ENCODE data around the gene TGFBR2. TPM values are rescaled to one million over a fixed set of nuclear protein-coding genes. Genes with fewer than 3 reads are reported as not detected.

Gene TGFBR2
- total and polyA plus RNA-seq, 4 donors: 57.3 to 303 (median 216) TPM

- H3K27me3 ChIP-seq (ENCODE audit: control insufficient read depth in 1 of 2, insufficient read depth in 2 of 2, low read length in 1 of 2): no peaks in the 10 kb centered on the region
- peak overlapping the region; percentile 52 to 85 for H3K4me3 ChIP-seq (ENCODE audit: low read length in 2 of 2)
- H3K27ac ChIP-seq (ENCODE audit: low read depth in 1 of 2, low read length in 2 of 2): peak overlapping the region in 1 of 2 donors; percentile 7
- intact Hi-C loops (cut with DNase I): loop anchor here (5.0 to 10.0 kb wide), 5 partner anchors 56 to 164 kb away; no protein-coding TSS in a partner anchor
- H3K36me3 ChIP-seq (ENCODE audit: control insufficient read depth in 1 of 2, insufficient read depth in 2 of 2, low read length in 1 of 2): no peaks in the 10 kb centered on the region
- DNase-seq (no peak), ATAC-seq (ENCODE audit: low FRiP score) (no peak)
- 35 to 39% methylated on average over 10 of the region's 10 CpGs for WGBS, 2 donors
- no peaks in the 10 kb centered on the region for H3K9me3 ChIP-seq (ENCODE audit: control insufficient read depth, low read length)
- peaks cover under 1 to 3% of the 10 kb centered on the region in 2 donors for H3K4me1 ChIP-seq (ENCODE audit: control insufficient read depth in 1 of 2, insufficient read depth in 2 of 2, low read length in 2 of 2)
Observed at GRCh38 chr3:30605706-30606300, 598 bp upstream of the TGFBR2 start.

- intact Hi-C loops (cut with DNase I): loop anchor here (5.0 to 10.0 kb wide), 5 partner anchors 55 to 165 kb away; no protein-coding TSS in a partner anchor
- Histone ChIP-seq H3K9me3 (ENCODE audit: control insufficient read depth, low read length) (no peaks in the 10 kb centered on the region), H3K4me1 (ENCODE audit: control insufficient read depth in 1 of 2, insufficient read depth in 2 of 2, low read length in 2 of 2) (peaks cover 1 to 6% of the 10 kb centered on the region in 2 donors), H3K4me3 (ENCODE audit: low read length in 2 of 2) (peak overlapping the region; percentile 62 to 85), H3K36me3 (ENCODE audit: control insufficient read depth in 1 of 2, insufficient read depth in 2 of 2, low read length in 1 of 2) (no peaks in the 10 kb centered on the region), H3K27ac (ENCODE audit: low read depth in 1 of 2, low read length in 2 of 2) (peak overlapping the region; percentile 70 to 88), H3K27me3 (ENCODE audit: control insufficient read depth in 1 of 2, insufficient read depth in 2 of 2, low read length in 1 of 2) (no peaks in the 10 kb centered on the region)
- WGBS, 2 donors: 5% methylated on average over 45 of the region's 45 CpGs
- DNase-seq: peak; percentile 84 to 88
- ATAC-seq (ENCODE audit: low FRiP score): peak; percentile 56
Observed at GRCh38 chr3:30607032-30607833, 832 bp downstream of the TGFBR2 start.

DNA sequence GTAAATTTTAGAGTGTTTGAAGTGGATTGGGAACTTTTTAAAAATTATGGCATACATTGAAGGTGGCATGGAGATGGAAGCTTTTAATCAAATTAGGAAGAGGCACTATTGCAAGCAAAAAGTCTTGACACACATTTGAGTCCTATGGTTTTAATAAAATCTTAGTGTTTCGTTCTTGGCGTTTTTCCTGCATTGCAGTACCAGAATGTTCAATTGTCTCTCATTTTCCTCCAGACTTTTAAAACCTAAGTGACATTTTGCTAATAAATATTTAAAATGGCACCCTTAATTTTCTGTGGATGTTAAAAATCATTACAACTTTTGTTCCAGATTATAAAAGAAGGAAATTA, 2.2 kb downstream of the TGFBR2 start:
- no peaks in the 10 kb centered on the region for H3K36me3 ChIP-seq (ENCODE audit: control insufficient read depth in 1 of 2, insufficient read depth in 2 of 2, low read length in 1 of 2)
- no peaks in the 10 kb centered on the region for H3K27me3 ChIP-seq (ENCODE audit: control insufficient read depth in 1 of 2, insufficient read depth in 2 of 2, low read length in 1 of 2)
- WGBS, 2 donors: 78 to 82% methylated on average over 2 of the region's 2 CpGs
- peak overlapping the region; percentile 36 to 58 for H3K4me3 ChIP-seq (ENCODE audit: low read length in 2 of 2)
- H3K9me3 ChIP-seq (ENCODE audit: control insufficient read depth, low read length): no peaks in the 10 kb centered on the region
- ATAC-seq (ENCODE audit: low FRiP score): no peak
- H3K4me1 ChIP-seq (ENCODE audit: control insufficient read depth in 1 of 2, insufficient read depth in 2 of 2, low read length in 2 of 2): peaks cover 1 to 6% of the 10 kb centered on the region in 2 donors
- no peak overlapping the region for H3K27ac ChIP-seq (ENCODE audit: low read depth in 1 of 2, low read length in 2 of 2)
- intact Hi-C loops (cut with DNase I): loop anchor here (5.0 to 10.0 kb wide), 5 partner anchors 54 to 166 kb away; no protein-coding TSS in a partner anchor
- DNase-seq: no peak

DNA sequence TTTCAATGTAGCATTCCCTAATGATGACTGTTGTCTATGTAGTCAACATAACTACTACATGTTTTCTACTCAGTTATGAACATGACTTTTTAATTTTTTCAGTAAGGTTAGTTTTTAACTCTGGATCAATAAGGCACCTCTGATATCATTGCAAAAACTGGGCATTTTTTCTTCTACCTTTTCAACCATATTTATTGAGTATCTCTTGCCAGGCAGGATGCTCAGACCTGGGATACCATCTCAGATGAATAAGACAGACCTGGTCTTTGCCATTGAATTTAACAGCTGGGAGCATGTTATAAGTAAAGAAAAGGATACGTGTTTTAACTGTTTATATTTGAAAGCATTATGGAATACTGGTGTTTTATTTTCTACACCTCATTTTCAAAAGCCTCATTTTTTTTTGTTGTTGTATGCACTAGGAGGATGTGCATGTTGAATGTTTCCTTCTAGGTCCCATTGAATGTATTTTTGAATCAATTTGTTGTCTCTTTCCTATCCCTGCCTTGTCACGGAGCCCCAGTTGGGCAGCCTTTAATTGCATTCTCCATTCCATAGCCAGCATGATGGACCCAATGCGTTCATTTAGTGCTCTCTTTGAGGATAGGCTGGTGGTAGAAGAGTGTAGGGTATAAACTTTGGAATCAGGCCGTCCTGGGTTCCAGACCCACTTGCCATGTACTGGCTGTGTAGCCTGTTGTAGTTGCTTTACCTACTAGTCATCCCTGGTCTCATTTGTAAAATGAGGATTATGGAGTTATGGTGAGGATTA, 3.7 kb downstream of the TGFBR2 start:
- H3K27ac ChIP-seq (ENCODE audit: low read depth in 1 of 2, low read length in 2 of 2): no peak overlapping the region
- peaks cover 3 to 6% of the 10 kb centered on the region in 2 donors for H3K4me1 ChIP-seq (ENCODE audit: control insufficient read depth in 1 of 2, insufficient read depth in 2 of 2, low read length in 2 of 2)
- no peaks in the 10 kb centered on the region for H3K27me3 ChIP-seq (ENCODE audit: control insufficient read depth in 1 of 2, insufficient read depth in 2 of 2, low read length in 1 of 2)
- WGBS, 2 donors: 82 to 84% methylated on average over 4 of the region's 4 CpGs
- H3K9me3 ChIP-seq (ENCODE audit: control insufficient read depth, low read length): no peaks in the 10 kb centered on the region
- intact Hi-C loops (cut with DNase I): loop anchor here (5.0 to 10.0 kb wide), 5 partner anchors 52 to 168 kb away; no protein-coding TSS in a partner anchor
- DNase-seq: no peak
- no peaks in the 10 kb centered on the region for H3K36me3 ChIP-seq (ENCODE audit: control insufficient read depth in 1 of 2, insufficient read depth in 2 of 2, low read length in 1 of 2)
- ATAC-seq (ENCODE audit: low FRiP score): no peak
- H3K4me3 ChIP-seq (ENCODE audit: low read length in 2 of 2): no peak overlapping the region

GRCh38 chr3:30610702-30611368, 4.4 kb downstream of the TGFBR2 start:
- intact Hi-C loops (cut with DNase I): no loop called here
- Histone ChIP-seq H3K4me1 (ENCODE audit: control insufficient read depth in 1 of 2, insufficient read depth in 2 of 2, low read length in 2 of 2) (peaks cover 3 to 6% of the 10 kb centered on the region in 2 donors), H3K27ac (ENCODE audit: low read depth in 1 of 2, low read length in 2 of 2) (peak overlapping the region in 1 of 2 donors; percentile 65), H3K9me3 (ENCODE audit: control insufficient read depth, low read length) (no peaks in the 10 kb centered on the region), H3K4me3 (ENCODE audit: low read length in 2 of 2) (no peak overlapping the region), H3K27me3 (ENCODE audit: control insufficient read depth in 1 of 2, insufficient read depth in 2 of 2, low read length in 1 of 2) (no peaks in the 10 kb centered on the region), H3K36me3 (ENCODE audit: control insufficient read depth in 1 of 2, insufficient read depth in 2 of 2, low read length in 1 of 2) (no peaks in the 10 kb centered on the region)
- 70 to 75% methylated on average over 3 of the region's 3 CpGs for WGBS, 2 donors
- DNase-seq: no peak
- ATAC-seq (ENCODE audit: low FRiP score): no peak

DNA sequence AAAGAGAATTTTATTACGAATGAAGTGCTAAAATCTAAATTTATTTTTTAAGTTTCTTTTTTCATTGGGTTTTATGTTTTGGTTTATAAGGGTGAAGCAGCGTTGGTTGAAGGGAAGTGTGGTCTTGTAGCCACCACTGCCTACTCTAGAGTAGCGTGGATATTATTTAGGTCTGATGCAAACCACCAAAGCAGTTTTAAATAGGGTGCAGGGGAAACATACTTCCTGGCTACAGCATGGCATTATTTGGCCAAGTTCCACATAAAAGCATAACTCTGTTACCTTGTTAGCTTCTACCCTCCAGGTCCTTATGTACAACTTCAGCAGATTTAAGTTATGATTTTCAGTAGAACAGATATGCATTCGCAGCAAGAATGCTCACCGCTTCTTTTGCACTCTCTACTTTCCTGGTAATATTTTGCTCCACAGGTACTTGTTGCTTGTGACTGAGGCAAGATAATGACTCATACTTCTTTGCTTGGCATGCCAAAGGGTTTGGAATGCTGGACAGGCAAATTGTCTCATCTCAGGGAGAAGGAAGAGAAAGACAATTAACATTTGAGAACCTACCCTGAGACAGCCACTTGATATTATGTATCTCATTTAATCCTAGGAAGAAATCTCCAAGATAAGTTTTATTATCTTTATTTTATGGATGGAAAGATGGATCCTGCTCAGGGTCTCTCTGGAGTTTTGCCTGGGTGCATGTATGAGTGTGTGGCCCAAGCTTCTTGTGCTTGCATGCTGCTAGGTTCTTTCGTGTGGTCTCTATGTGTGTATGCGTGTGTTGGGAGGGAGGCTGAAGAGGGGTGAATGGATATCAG, 5.4 kb downstream of the TGFBR2 start:
- peak overlapping the region in 1 of 2 donors; percentile 28 for H3K27ac ChIP-seq (ENCODE audit: low read depth in 1 of 2, low read length in 2 of 2)
- DNase-seq (no peak), ATAC-seq (ENCODE audit: low FRiP score) (no peak)
- no peaks in the 10 kb centered on the region for H3K36me3 ChIP-seq (ENCODE audit: control insufficient read depth in 1 of 2, insufficient read depth in 2 of 2, low read length in 1 of 2)
- no peaks in the 10 kb centered on the region for H3K27me3 ChIP-seq (ENCODE audit: control insufficient read depth in 1 of 2, insufficient read depth in 2 of 2, low read length in 1 of 2)
- H3K9me3 ChIP-seq (ENCODE audit: control insufficient read depth, low read length): no peaks in the 10 kb centered on the region
- 86 to 88% methylated on average over 7 of the region's 7 CpGs for WGBS, 2 donors
- peaks cover 3 to 8% of the 10 kb centered on the region in 2 donors for H3K4me1 ChIP-seq (ENCODE audit: control insufficient read depth in 1 of 2, insufficient read depth in 2 of 2, low read length in 2 of 2)
- H3K4me3 ChIP-seq (ENCODE audit: low read length in 2 of 2): no peak overlapping the region
- intact Hi-C loops (cut with DNase I): no loop called here

- intact Hi-C loops (cut with DNase I): no loop called here
- ATAC-seq (ENCODE audit: low FRiP score) (no peak), DNase-seq (no peak)
- no peaks in the 10 kb centered on the region for H3K27me3 ChIP-seq (ENCODE audit: control insufficient read depth in 1 of 2, insufficient read depth in 2 of 2, low read length in 1 of 2)
- peaks cover 3 to 9% of the 10 kb centered on the region in 2 donors for H3K4me1 ChIP-seq (ENCODE audit: control insufficient read depth in 1 of 2, insufficient read depth in 2 of 2, low read length in 2 of 2)
- peak overlapping the region in 1 of 2 donors; percentile 14 for H3K4me3 ChIP-seq (ENCODE audit: low read length in 2 of 2)
- H3K36me3 ChIP-seq (ENCODE audit: control insufficient read depth in 1 of 2, insufficient read depth in 2 of 2, low read length in 1 of 2): no peaks in the 10 kb centered on the region
- 65 to 78% methylated on average over 3 of the region's 3 CpGs for WGBS, 2 donors
- no peaks in the 10 kb centered on the region for H3K9me3 ChIP-seq (ENCODE audit: control insufficient read depth, low read length)
- H3K27ac ChIP-seq (ENCODE audit: low read depth in 1 of 2, low read length in 2 of 2): no peak overlapping the region
Observed at GRCh38 chr3:30612437-30613132, 6.2 kb downstream of the TGFBR2 start.
